IPS-11a (cell line): ENCODE results near the gene TMEM245.
"Not testable (repeated sequence)": the region's sequence is repeated elsewhere in the genome, so short reads cannot be mapped to it uniquely, and the experiment has no call there.

Source experiments
- H3K4me3 ChIP-seq: one replicate; pipeline ENCODE4 v1.5.1; 2013; ENCODE audit warnings: low read depth, low read length, control low read depth

TMEM245 gene

DNA sequence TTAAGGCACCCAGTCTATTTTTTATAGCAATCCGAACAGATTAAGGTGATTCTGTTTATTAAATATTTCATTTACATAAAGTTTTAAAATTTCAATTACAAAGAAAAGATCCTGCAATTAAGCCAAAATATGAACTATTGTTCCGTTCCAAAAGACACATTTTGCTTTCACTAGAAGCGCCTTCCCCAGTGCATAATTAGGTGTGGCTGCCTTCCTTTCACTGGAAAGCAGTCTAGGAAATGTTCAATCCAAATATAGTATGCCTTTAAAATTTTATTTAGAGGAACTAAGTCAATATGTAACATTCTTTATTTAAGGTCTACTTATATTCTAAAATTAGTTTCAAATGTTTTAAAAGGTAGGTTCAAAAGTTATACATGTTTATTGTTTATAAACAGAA, 114.1 kb downstream of the TMEM245 start:
- H3K4me3 ChIP-seq = no peak overlapping the region

GRCh38 chr9:109003116-109003515, 116.6 kb downstream of the TMEM245 start:
- H3K4me3 ChIP-seq = no peak overlapping the region

GRCh38 chr9:109002141-109002540, 117.6 kb downstream of the TMEM245 start:
- H3K4me3 ChIP-seq = no peak overlapping the region

GRCh38 chr9:109001275-109001676, 118.5 kb downstream of the TMEM245 start:
- H3K4me3 ChIP-seq = no peak overlapping the region

GRCh38 chr9:108997112-108997511, 122.6 kb downstream of the TMEM245 start:
- no peak overlapping the region for H3K4me3 ChIP-seq

GRCh38 chr9:108996643-108997042, 123.1 kb downstream of the TMEM245 start:
- no peak overlapping the region for H3K4me3 ChIP-seq

- H3K4me3 ChIP-seq = no peak overlapping the region
Observed at GRCh38 chr9:108994695-108995094, 125.1 kb downstream of the TMEM245 start.

DNA sequence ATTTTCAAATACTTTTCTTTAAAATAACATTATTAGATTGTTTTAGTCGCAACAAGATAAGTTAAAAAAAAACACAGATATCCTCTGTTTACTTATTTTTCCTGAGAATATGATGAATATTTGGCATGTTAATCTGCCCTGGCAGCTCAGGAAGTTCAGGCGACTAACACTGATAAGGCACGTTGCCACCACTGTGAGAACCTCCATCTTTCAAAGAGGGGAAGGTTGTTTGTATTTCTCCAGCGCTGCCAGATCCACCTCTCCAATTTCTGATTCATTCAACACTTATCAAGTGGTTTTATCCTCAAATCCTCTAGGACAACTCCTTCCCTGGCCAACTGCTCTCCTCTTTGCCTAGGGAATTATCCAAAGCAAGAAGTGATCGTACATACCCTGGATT, 128.3 kb downstream of the TMEM245 start:
- H3K4me3 ChIP-seq = no peak overlapping the region

DNA sequence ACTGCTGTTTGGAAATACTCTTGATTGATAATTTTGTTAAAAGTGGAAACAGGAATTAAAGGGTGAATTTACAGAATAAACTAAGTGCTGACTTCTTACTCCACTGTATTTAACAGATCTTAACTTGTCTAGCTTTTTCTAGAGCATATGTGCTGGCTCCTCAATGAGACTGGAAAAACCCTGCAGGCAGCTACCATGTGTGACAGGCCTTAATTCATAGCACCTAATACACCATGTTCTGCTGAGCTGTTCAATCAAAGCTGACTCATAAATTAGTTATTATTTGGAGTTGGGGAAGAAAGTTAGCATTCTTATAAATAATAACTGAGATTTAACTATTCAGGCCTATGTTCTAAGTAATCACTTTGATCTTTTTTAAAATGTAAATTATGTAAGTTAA, 135.9 kb downstream of the TMEM245 start:
- H3K4me3 ChIP-seq = no peak overlapping the region

- H3K4me3 ChIP-seq = no peak overlapping the region
Observed at GRCh38 chr9:108980893-108981292, 138.9 kb downstream of the TMEM245 start.

GRCh38 chr9:108978205-108978604, 141.5 kb downstream of the TMEM245 start:
- no peak overlapping the region for H3K4me3 ChIP-seq

DNA sequence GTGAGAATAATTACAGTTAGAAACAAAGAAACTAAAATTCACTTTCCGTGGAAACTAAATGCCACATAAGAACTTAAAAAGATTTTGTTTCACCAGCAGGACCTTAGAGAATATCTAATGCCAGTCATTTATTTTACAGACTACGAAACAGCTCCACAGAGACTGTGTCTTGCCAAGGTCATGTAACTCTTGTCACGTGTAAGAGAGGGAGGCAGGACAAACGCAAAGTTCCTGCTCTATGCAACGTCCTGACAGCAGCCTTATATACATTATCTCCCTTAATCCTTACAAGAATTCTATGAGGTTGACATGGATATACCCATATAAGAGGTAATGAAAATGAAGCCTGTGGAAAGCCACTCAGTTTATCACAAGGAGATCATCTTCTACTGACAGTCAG, 145.9 kb downstream of the TMEM245 start:
- no peak overlapping the region for H3K4me3 ChIP-seq

DNA sequence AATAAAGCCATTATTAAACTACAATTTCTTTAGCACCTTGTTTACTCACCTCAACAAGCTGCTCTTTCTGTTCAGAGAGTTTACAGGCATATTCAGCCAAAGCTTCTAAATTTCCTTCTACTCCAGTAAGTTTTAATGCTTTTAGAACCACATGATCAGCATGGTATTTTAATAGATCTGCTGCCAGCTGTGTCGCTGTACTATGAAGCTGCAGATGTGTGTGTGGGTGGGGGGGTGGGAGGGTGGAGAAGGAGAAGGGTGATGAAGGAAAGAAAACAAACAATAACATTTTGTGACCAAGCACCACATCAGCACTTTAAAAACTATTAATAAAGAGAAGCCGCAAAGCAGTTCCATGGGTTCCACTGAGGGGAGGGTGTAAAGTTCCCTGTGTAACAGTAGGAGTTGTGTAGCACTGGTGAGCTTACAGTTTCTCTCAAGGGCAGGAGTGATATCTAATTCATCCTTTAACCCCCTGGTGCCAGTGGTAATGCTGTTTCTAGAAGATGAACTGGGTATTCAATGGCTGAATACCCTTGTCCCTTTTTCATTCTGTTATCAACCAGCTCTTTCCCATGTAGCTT, 147.0 kb downstream of the TMEM245 start:
- no peak overlapping the region for H3K4me3 ChIP-seq

DNA sequence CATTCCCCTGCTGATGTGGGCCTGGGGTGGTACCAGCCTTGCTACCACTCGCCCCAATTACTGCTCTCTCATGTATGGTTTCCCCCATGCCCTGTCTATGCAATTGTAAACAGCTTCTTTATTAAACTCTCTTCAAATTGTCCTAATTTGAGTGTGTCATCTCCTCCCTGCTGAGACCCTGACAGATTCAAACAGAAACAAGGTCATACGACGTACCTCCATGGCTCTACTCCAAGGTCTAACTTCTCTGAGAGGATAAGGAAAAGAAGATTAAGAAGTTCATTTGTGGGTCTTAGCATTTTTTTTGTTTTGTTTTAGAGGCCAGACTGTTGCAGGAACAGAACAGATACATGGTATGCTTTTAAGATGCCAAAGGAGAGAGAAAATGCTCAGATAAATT, 147.6 kb downstream of the TMEM245 start:
- H3K4me3 ChIP-seq = no peak overlapping the region

GRCh38 chr9:108971392-108971791, 148.4 kb downstream of the TMEM245 start:
- H3K4me3 ChIP-seq = not testable (repeated sequence)

DNA sequence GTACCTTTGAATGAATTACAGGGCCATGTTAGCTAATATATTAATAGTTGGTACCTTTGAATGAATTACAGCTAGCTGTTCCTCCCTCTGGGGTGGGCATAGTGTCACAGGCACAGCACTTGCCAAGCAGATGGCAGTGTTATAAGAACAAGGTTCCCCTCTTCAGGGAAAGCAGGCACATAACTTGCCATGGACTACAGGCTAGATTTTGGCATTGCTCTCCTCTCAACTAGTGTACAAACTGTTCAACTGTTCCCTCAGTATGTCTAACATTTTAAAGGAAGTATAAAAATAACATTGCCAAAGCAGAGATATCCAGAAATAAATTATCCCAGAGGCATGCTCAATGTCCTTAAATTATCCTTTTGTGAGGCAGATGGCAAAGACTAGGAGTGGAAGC, 151.8 kb downstream of the TMEM245 start:
- no peak overlapping the region for H3K4me3 ChIP-seq
